H9 (cell line): Measurements from ENCODE around the gene TCF7L2. TPM values are rescaled to one million over a fixed set of nuclear protein-coding genes. Genes with fewer than 3 reads are reported as not detected.

ENCODE experiments used
- DNase-seq: peaks from one replicate; pipeline ENCODE4 v3.0.0-alpha.2; 2017
- H2AFZ ChIP-seq: one replicate; pipeline ENCODE4 v1.6.1; 2013; ENCODE audit warnings: mild to moderate bottlenecking, low read length, control low read depth, moderate library complexity
- H2AK5ac ChIP-seq: 2 replicates; pipeline ENCODE4 v1.6.1; 2013; ENCODE audit warnings: low read length, control low read depth, mixed read lengths; ENCODE audit not compliant: insufficient read length
- H2BK120ac ChIP-seq: one replicate; pipeline ENCODE4 v1.6.1; 2013; ENCODE audit warnings: low read depth, mild to moderate bottlenecking, low read length, control low read depth, inconsistent platforms; ENCODE audit not compliant: poor library complexity, severe bottlenecking
- H2BK12ac ChIP-seq: 2 replicates; pipeline ENCODE4 v1.6.1; 2013; ENCODE audit warnings: low read length, control low read depth, mixed read lengths, low read depth; ENCODE audit not compliant: insufficient read length
- H2BK15ac ChIP-seq: 2 replicates; pipeline ENCODE4 v1.6.1; 2013; ENCODE audit warnings: low read depth, low read length, control low read depth
- H2BK20ac ChIP-seq: one replicate; pipeline ENCODE4 v1.6.1; 2013; ENCODE audit warnings: low read depth, mild to moderate bottlenecking, low read length, control low read depth, inconsistent platforms; ENCODE audit not compliant: poor library complexity, severe bottlenecking
- H2BK5ac ChIP-seq: 2 replicates; pipeline ENCODE4 v1.6.1; 2013; ENCODE audit warnings: low read length, control low read depth, mixed read lengths; ENCODE audit not compliant: insufficient read length
- H3K14ac ChIP-seq: 2 replicates; pipeline ENCODE4 v1.6.1; 2013; ENCODE audit warnings: low read length, control low read depth; ENCODE audit not compliant: insufficient read depth
- H3K18ac ChIP-seq: 2 replicates; pipeline ENCODE4 v1.6.1; 2013; ENCODE audit warnings: low read depth, mild to moderate bottlenecking, mixed read lengths, low read length, control low read depth; ENCODE audit not compliant: insufficient read length
- H3K23ac ChIP-seq: 2 replicates; pipeline ENCODE4 v1.6.1; 2013; ENCODE audit warnings: low read length, control low read depth, mixed read lengths, low read depth; ENCODE audit not compliant: insufficient read length
- H3K23me2 ChIP-seq: 2 replicates; pipeline ENCODE4 v1.6.1; 2013; ENCODE audit warnings: low read depth, mild to moderate bottlenecking, mixed read lengths, low read length, control low read depth; ENCODE audit not compliant: insufficient read length, poor library complexity, severe bottlenecking
- H3K27ac ChIP-seq: 2 replicates; pipeline ENCODE4 v1.5.1; 2013; ENCODE audit warnings: low read length, control low read depth, mixed read lengths, low read depth; ENCODE audit not compliant: insufficient read length
- H3K27me3 ChIP-seq: 2 replicates; pipeline ENCODE4 v1.6.1; 2013; ENCODE audit warnings: low read length, control low read depth, inconsistent platforms; ENCODE audit not compliant: insufficient read depth
- H3K4ac ChIP-seq: 2 replicates; pipeline ENCODE4 v1.6.1; 2013; ENCODE audit warnings: low read depth, mild to moderate bottlenecking, control low read depth, inconsistent platforms, low read length, moderate library complexity
- H3K4me1 ChIP-seq: 2 replicates; pipeline ENCODE4 v1.6.1; 2013; ENCODE audit warnings: low read length, control low read depth, inconsistent platforms; ENCODE audit not compliant: insufficient read depth
- H3K4me2 ChIP-seq: 2 replicates; pipeline ENCODE4 v1.6.1; 2013; ENCODE audit warnings: low read length, control low read depth, mixed read lengths; ENCODE audit not compliant: insufficient read length, insufficient read depth
- H3K56ac ChIP-seq: 2 replicates; pipeline ENCODE4 v1.6.1; 2013; ENCODE audit warnings: low read depth, mild to moderate bottlenecking, mixed read lengths, low read length, control low read depth; ENCODE audit not compliant: insufficient read length
- H3K79me1 ChIP-seq: 2 replicates; pipeline ENCODE4 v1.6.1; 2013; ENCODE audit warnings: low read depth, mild to moderate bottlenecking, moderate library complexity, low read length, control low read depth, inconsistent platforms; ENCODE audit not compliant: insufficient read depth, poor library complexity, severe bottlenecking
- H3K79me2 ChIP-seq: 2 replicates; pipeline ENCODE4 v1.6.1; 2013; ENCODE audit warnings: low read length, control low read depth, inconsistent platforms; ENCODE audit not compliant: insufficient read depth
- H3K9ac ChIP-seq: 2 replicates; pipeline ENCODE4 v1.6.1; 2013; ENCODE audit warnings: low read length, control low read depth, mixed read lengths; ENCODE audit not compliant: insufficient read length; ENCODE audit errors: extremely low read depth
- H3K9me3 ChIP-seq: one replicate; pipeline ENCODE4 v1.6.1; 2013; ENCODE audit warnings: low read depth, low read length, inconsistent platforms; ENCODE audit not compliant: control insufficient read depth
- H3T11ph ChIP-seq: one replicate; pipeline ENCODE4 v1.6.1; 2013; ENCODE audit warnings: mild to moderate bottlenecking, low read length, control low read depth, inconsistent platforms
- H4K20me1 ChIP-seq: one replicate; pipeline ENCODE4 v1.6.1; 2013; ENCODE audit not compliant: control insufficient read depth, insufficient read length, insufficient read depth
- H4K5ac ChIP-seq: 2 replicates; pipeline ENCODE4 v1.6.1; 2013; ENCODE audit warnings: low read depth, mild to moderate bottlenecking, mixed read lengths, low read length, control low read depth; ENCODE audit not compliant: insufficient read length
- H4K8ac ChIP-seq: replicated peaks from 2 replicates; pipeline ENCODE4 v1.6.1; 2013; ENCODE audit warnings: low read length, control low read depth, mixed read lengths, low read depth; ENCODE audit not compliant: insufficient read length
- H4K91ac ChIP-seq: 2 replicates; pipeline ENCODE4 v1.6.1; 2013; ENCODE audit warnings: low read depth, mild to moderate bottlenecking, moderate library complexity, mixed read lengths, low read length, control low read depth; ENCODE audit not compliant: insufficient read length
- H3K27ac Mint-ChIP-seq, 3 experiments: 2 replicates in 2 of 3; 3 replicates in 1 of 3; pipeline ENCODE4 v1.8.0; 2020 to 2021; ENCODE audit warnings: mixed read lengths in 3 of 3, mild to moderate bottlenecking in 1 of 3, moderate library complexity in 1 of 3
- H3K27me3 Mint-ChIP-seq: 2 replicates; pipeline ENCODE4 v1.8.0; 2021; ENCODE audit warnings: low read depth, mild to moderate bottlenecking, moderate library complexity, mixed read lengths
- H3K36me3 Mint-ChIP-seq, 3 experiments: 2 replicates in 2 of 3; 3 replicates in 1 of 3; pipeline ENCODE4 v1.8.0; 2020 to 2021; ENCODE audit warnings: low read depth in 3 of 3, mixed read lengths in 3 of 3; ENCODE audit not compliant: insufficient read depth in 1 of 3
- H3K4me1 Mint-ChIP-seq, 2 experiments: 2 replicates each; pipeline ENCODE4 v1.8.0; 2020; ENCODE audit warnings: mixed read lengths in 2 of 2
- H3K4me3 Mint-ChIP-seq, 2 experiments: 2 replicates in 1 of 2; 3 replicates in 1 of 2; pipeline ENCODE4 v1.8.0; 2020 to 2021; ENCODE audit warnings: mild to moderate bottlenecking in 2 of 2, mixed read lengths in 2 of 2, moderate library complexity in 1 of 2
- H3K9me3 Mint-ChIP-seq, 2 experiments: 2 replicates in 1 of 2; 3 replicates in 1 of 2; pipeline ENCODE4 v1.8.0; 2020; ENCODE audit warnings: mild to moderate bottlenecking in 2 of 2, mixed read lengths in 2 of 2, moderate library complexity in 1 of 2
- WGBS: extraction: QIAGEN DNeasy Blood & Tissue Kit; methylation state at CpG from one replicate; pipeline ENCODE4 v1.1.7; 2013; ENCODE audit warnings: missing lambda C conversion rate, low lambda C conversion rate, mixed read lengths; ENCODE audit not compliant: insufficient read length; ENCODE audit errors: extremely low coverage; 5-methylcytosine and 5-hydroxymethylcytosine counted together
- total RNA-seq: library from RNA; stranded (reverse); gene quantifications from 2 replicates; pipeline ENCODE4 v1.2.1, GENCODE V29; 2021
- TF ChIP-seq, protein P1 (sequence below): fragments of 200-600 bp; sonication (generic); conservative IDR thresholded peaks from 3 replicates; pipeline ENCODE4 v1.8.0; 2021; ENCODE audit warnings: antibody characterized with exemption, mild to moderate bottlenecking

The TCF7L2 gene
- total RNA-seq, 1 experiment from 2014 or later: 71.1 TPM

DNA sequence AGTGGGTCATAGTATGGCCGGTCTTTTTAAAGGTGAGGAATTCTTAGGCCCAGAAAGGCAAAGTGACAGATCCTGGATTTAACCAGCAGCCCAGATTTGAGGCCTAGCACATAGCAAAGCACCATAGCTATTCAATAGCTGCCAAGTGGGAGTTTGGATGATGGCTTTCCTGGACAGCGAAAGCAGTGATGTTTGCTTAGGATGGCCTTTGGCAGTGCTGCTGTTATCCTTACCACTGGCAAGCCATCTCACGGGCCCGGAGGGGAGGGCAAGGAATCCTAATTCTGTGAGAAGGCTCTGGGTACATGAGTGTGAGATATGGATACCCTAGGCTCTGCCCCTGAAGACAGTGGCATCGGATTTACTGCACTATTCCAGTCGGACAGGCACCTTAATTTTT is 50.4 kb downstream of the TCF7L2 start:
- Mint-ChIP-seq H3K9me3 (no peaks in the 10 kb centered on the region), H3K4me3 (no peak overlapping the region), H3K27ac (peak overlapping the region in 2 of 3 experiments; percentile 85 to 94; a peak in 5 of 7 replicates), H3K27me3 (no peaks in the 10 kb centered on the region), H3K36me3 (peaks cover 10 to 42% (median 31%) of the 10 kb centered on the region in 3 experiments; a peak in 6 of 7 replicates), H3K4me1 (peaks cover 68 to 78% of the 10 kb centered on the region in 2 experiments)
- H2AK5ac ChIP-seq: no peak overlapping the region
- no peaks in the 10 kb centered on the region for H3K27me3 ChIP-seq
- no peak overlapping the region for H2BK120ac ChIP-seq
- no peak overlapping the region for H3K4ac ChIP-seq
- H3K4me1 ChIP-seq: peaks cover 10% of the 10 kb centered on the region; the same call in 1 of the 2 replicates
- TF ChIP-seq, protein P1, sequence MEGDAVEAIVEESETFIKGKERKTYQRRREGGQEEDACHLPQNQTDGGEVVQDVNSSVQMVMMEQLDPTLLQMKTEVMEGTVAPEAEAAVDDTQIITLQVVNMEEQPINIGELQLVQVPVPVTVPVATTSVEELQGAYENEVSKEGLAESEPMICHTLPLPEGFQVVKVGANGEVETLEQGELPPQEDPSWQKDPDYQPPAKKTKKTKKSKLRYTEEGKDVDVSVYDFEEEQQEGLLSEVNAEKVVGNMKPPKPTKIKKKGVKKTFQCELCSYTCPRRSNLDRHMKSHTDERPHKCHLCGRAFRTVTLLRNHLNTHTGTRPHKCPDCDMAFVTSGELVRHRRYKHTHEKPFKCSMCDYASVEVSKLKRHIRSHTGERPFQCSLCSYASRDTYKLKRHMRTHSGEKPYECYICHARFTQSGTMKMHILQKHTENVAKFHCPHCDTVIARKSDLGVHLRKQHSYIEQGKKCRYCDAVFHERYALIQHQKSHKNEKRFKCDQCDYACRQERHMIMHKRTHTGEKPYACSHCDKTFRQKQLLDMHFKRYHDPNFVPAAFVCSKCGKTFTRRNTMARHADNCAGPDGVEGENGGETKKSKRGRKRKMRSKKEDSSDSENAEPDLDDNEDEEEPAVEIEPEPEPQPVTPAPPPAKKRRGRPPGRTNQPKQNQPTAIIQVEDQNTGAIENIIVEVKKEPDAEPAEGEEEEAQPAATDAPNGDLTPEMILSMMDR: no peak
- H3K56ac ChIP-seq: no peak overlapping the region
- H3K23me2 ChIP-seq: no peaks in the 10 kb centered on the region
- no peak overlapping the region for H3K27ac ChIP-seq
- H4K91ac ChIP-seq: no peak overlapping the region
- H3K9ac ChIP-seq: no peak overlapping the region
- no peak overlapping the region for H4K5ac ChIP-seq
- no peaks in the 10 kb centered on the region for H4K20me1 ChIP-seq
- no peak overlapping the region for H3K23ac ChIP-seq
- H3K4me2 ChIP-seq: no peak overlapping the region
- DNase-seq: no peak
- H3T11ph ChIP-seq: no peak overlapping the region
- no peak overlapping the region for H2BK5ac ChIP-seq
- WGBS: no CpG with 5 or more reads among the region's 6 CpGs
- peaks cover 56% of the 10 kb centered on the region for H3K79me2 ChIP-seq
- peaks cover 24% of the 10 kb centered on the region for H3K79me1 ChIP-seq
- no peak overlapping the region for H2BK15ac ChIP-seq
- H3K14ac ChIP-seq: no peak overlapping the region
- H3K18ac ChIP-seq: no peak overlapping the region
- no peak overlapping the region for H2BK20ac ChIP-seq
- H4K8ac ChIP-seq: no peak overlapping the region
- no peak overlapping the region for H2BK12ac ChIP-seq
- no peak overlapping the region for H2AFZ ChIP-seq
- H3K9me3 ChIP-seq: no peaks in the 10 kb centered on the region
